Cardiac fibroblast (primary cell): ENCODE measurements around the gene GLIS1.
A peak's percentile ranks its signal among the peaks of the same experiment; 100 is the strongest.

Experiments used
- DNase-seq, 2 donors: peaks; one replicate each; pipeline versions ENCODE4 v3.0.0 to v3.0.0-alpha.2; 2010; ENCODE audit warnings: low read depth in 2 of 2
- H3K4me3 ChIP-seq, 2 donors: replicated peaks in 1 of 2; 1 replicate in 1 of 2; 2 replicates in 1 of 2; pipeline ENCODE4 v1.5.1; 2011; ENCODE audit warnings: low read depth in 2 of 2, low read length in 2 of 2, mild to moderate bottlenecking in 2 of 2, moderate library complexity in 1 of 2
- CTCF ChIP-seq: IDR thresholded peaks from one replicate; pipeline ENCODE4 v1.5.1; 2011; ENCODE audit warnings: low read depth, mild to moderate bottlenecking, low read length, inconsistent platforms

Gene GLIS1

GRCh38 chr1:53755874-53756273 lies 16.9 kb upstream of the GLIS1 start:
- no peak for DNase-seq

GRCh38 chr1:53754484-53755312 lies 15.7 kb upstream of the GLIS1 start:
- H3K4me3 ChIP-seq: no peak overlapping the region
- peak; percentile 79 to 85 for DNase-seq
- TF ChIP-seq CTCF: peak; percentile 71

More at GRCh38 chr1:53755874-53756273, 16.9 kb upstream of the GLIS1 start:
- no peak for TF ChIP-seq CTCF
- H3K4me3 ChIP-seq: no peak overlapping the region

GRCh38 chr1:53752281-53752680 lies 13.3 kb upstream of the GLIS1 start:
- no peak for TF ChIP-seq CTCF
- no peak overlapping the region for H3K4me3 ChIP-seq
- DNase-seq: no peak

- DNase-seq: no peak
- H3K4me3 ChIP-seq: no peak overlapping the region
- TF ChIP-seq CTCF: no peak
Observed at GRCh38 chr1:53747841-53748240, 8.9 kb upstream of the GLIS1 start.

GRCh38 chr1:53740621-53741105 lies 1.7 kb upstream of the GLIS1 start:
- DNase-seq: peak; percentile 70 to 86
- no peak for TF ChIP-seq CTCF
- no peak overlapping the region for H3K4me3 ChIP-seq

- no peak for TF ChIP-seq CTCF
- DNase-seq: peak in 1 of 2 donors; percentile 38
- H3K4me3 ChIP-seq: peak overlapping the region; percentile 69 to 79
Observed at GRCh38 chr1:53738205-53739108, 507 bp downstream of the GLIS1 start.
